Mesenchymal stem cell (in vitro differentiated cells and primary cell): Measurements from ENCODE around the gene ARHGAP12.
A peak's percentile ranks its signal among the peaks of the same experiment; 100 is the strongest.

ENCODE experiments used
- DNase-seq: peaks from one replicate; pipeline ENCODE4 v3.0.0-alpha.2; 2013
- H2AFZ ChIP-seq: one replicate; pipeline ENCODE4 v1.6.1; 2013; ENCODE audit warnings: low read depth, mild to moderate bottlenecking, control low read depth, inconsistent platforms, low read length, moderate library complexity
- H2AK5ac ChIP-seq: 2 replicates; pipeline ENCODE4 v1.6.1; 2013; ENCODE audit warnings: low read length, moderate library complexity, mild to moderate bottlenecking, inconsistent platforms; ENCODE audit not compliant: severe bottlenecking
- H2BK120ac ChIP-seq: one replicate; pipeline ENCODE4 v1.6.1; 2013; ENCODE audit warnings: low read depth, mild to moderate bottlenecking, inconsistent platforms, low read length, moderate library complexity
- H2BK12ac ChIP-seq, 2 experiments: one replicate each; pipeline ENCODE4 v1.6.1; 2013; ENCODE audit warnings: inconsistent platforms in 2 of 2, low read length in 2 of 2, mild to moderate bottlenecking in 2 of 2, moderate library complexity in 2 of 2, control low read depth in 1 of 2
- H2BK15ac ChIP-seq: one replicate; pipeline ENCODE4 v1.6.1; 2013; ENCODE audit warnings: mild to moderate bottlenecking, low read depth, inconsistent platforms; ENCODE audit not compliant: poor library complexity, severe bottlenecking
- H2BK5ac ChIP-seq: 2 replicates; pipeline ENCODE4 v1.6.1; 2013; ENCODE audit warnings: low read depth, mild to moderate bottlenecking, low read length, control low read depth, inconsistent platforms; ENCODE audit not compliant: poor library complexity, severe bottlenecking
- H3K14ac ChIP-seq, 2 experiments: one replicate each; pipeline ENCODE4 v1.6.1; 2013; ENCODE audit warnings: inconsistent platforms in 2 of 2, low read length in 2 of 2, control low read depth in 1 of 2, mild to moderate bottlenecking in 1 of 2, moderate library complexity in 1 of 2
- H3K18ac ChIP-seq, 2 experiments: one replicate each; pipeline ENCODE4 v1.6.1; 2013; ENCODE audit warnings: inconsistent platforms in 2 of 2, low read length in 2 of 2, control low read depth in 1 of 2, low read depth in 1 of 2, mild to moderate bottlenecking in 1 of 2
- H3K23ac ChIP-seq, 2 experiments: one replicate each; pipeline ENCODE4 v1.6.1; 2013; ENCODE audit warnings: inconsistent platforms in 2 of 2, low read length in 2 of 2, mild to moderate bottlenecking in 2 of 2, moderate library complexity in 2 of 2, control low read depth in 1 of 2
- H3K27ac ChIP-seq: 2 replicates; pipeline ENCODE4 v1.5.1; 2013; ENCODE audit warnings: mild to moderate bottlenecking, moderate library complexity, low read length, control low read depth, inconsistent platforms; ENCODE audit not compliant: poor library complexity, severe bottlenecking
- H3K27me3 ChIP-seq, 2 experiments: 2 replicates each; pipeline versions ENCODE4 v1.6.1 to v1.7.0; 2013; ENCODE audit warnings: low read length in 2 of 2, mild to moderate bottlenecking in 2 of 2, moderate library complexity in 2 of 2, control low read depth in 1 of 2, inconsistent platforms in 1 of 2; ENCODE audit not compliant: control insufficient read depth in 1 of 2, insufficient read depth in 1 of 2
- H3K36me3 ChIP-seq, 2 experiments: 2 replicates each; pipeline versions ENCODE4 v1.6.1 to v1.7.0; 2013; ENCODE audit warnings: low read length in 2 of 2, control low read depth in 1 of 2, inconsistent platforms in 1 of 2, low read depth in 1 of 2, mild to moderate bottlenecking in 1 of 2; ENCODE audit not compliant: insufficient read depth in 2 of 2, control insufficient read depth in 1 of 2
- H3K4ac ChIP-seq, 2 experiments: one replicate each; pipeline ENCODE4 v1.6.1; 2013; ENCODE audit warnings: inconsistent platforms in 2 of 2, low read length in 2 of 2, mild to moderate bottlenecking in 2 of 2, moderate library complexity in 2 of 2, control low read depth in 1 of 2, low read depth in 1 of 2
- H3K4me1 ChIP-seq: 2 replicates; pipeline ENCODE4 v1.6.1; 2013; ENCODE audit warnings: low read depth, low read length, control low read depth; ENCODE audit not compliant: control insufficient read depth, insufficient read depth
- H3K4me2 ChIP-seq: 2 replicates; pipeline ENCODE4 v1.6.1; 2013; ENCODE audit warnings: low read length, mild to moderate bottlenecking, inconsistent platforms; ENCODE audit not compliant: poor library complexity, severe bottlenecking
- H3K4me3 ChIP-seq, 2 experiments: 2 replicates each; pipeline versions ENCODE4 v1.5.1 to v1.7.0; 2013; ENCODE audit warnings: low read length in 2 of 2, mild to moderate bottlenecking in 2 of 2, control low read depth in 1 of 2, low read depth in 1 of 2; ENCODE audit not compliant: insufficient read depth in 1 of 2
- H3K79me1 ChIP-seq: replicated peaks from 2 replicates; pipeline ENCODE4 v1.6.1; 2013; ENCODE audit warnings: mild to moderate bottlenecking, control low read depth, low read length, inconsistent platforms; ENCODE audit not compliant: poor library complexity, severe bottlenecking
- H3K9ac ChIP-seq: 2 replicates; pipeline ENCODE4 v1.7.0; 2013; ENCODE audit warnings: mild to moderate bottlenecking, low read length, moderate library complexity
- H3K9me3 ChIP-seq: 2 replicates; pipeline ENCODE4 v1.7.0; 2013; ENCODE audit warnings: mild to moderate bottlenecking, low read length; ENCODE audit not compliant: control insufficient read depth
- H4K8ac ChIP-seq: one replicate; pipeline ENCODE4 v1.6.1; 2013; ENCODE audit warnings: inconsistent platforms, mild to moderate bottlenecking, low read length, moderate library complexity
- H4K91ac ChIP-seq: one replicate; pipeline ENCODE4 v1.6.1; 2013; ENCODE audit warnings: mild to moderate bottlenecking, low read length, inconsistent platforms
- WGBS: methylation state at CpG from one replicate; pipeline ENCODE4 v1.1.7; 2013; ENCODE audit warnings: mixed read lengths; 5-methylcytosine and 5-hydroxymethylcytosine counted together

The ARHGAP12 gene

DNA sequence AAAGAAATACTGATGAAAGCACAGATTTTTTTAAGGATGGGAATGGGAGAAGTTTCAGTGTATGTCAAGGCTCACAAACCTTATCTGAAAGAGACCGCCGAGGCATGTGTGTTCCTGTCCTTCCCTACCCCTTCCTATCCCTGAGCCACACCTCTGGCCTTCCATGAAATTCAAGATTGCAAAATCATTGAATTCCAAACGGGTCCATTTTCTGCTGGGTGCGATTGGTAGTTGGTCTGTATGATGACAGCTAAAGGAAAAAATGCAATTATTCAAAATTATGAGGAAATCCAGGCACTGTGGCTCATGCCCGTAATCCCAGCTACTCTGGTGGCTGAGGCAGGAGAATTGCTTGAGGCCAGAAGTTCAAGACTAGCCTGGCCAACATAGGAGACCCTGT is 170.1 kb downstream of the ARHGAP12 start:
- H2AFZ ChIP-seq = no peak overlapping the region
- no peak for DNase-seq
- peaks cover 20% of the 10 kb centered on the region for H3K4me1 ChIP-seq
- H3K9ac ChIP-seq = peak overlapping the region; percentile 98
- H2AK5ac ChIP-seq = no peak overlapping the region
- no peak overlapping the region for H3K18ac ChIP-seq
- H3K23ac ChIP-seq = no peak overlapping the region
- H3K4me2 ChIP-seq = no peak overlapping the region
- WGBS = 86% methylated on average over 4 of the region's 5 CpGs
- no peak overlapping the region for H2BK120ac ChIP-seq
- peak overlapping the region in 1 of 2 experiments; percentile 84 for H3K4me3 ChIP-seq
- no peaks in the 10 kb centered on the region for H3K27me3 ChIP-seq
- no peak overlapping the region for H2BK5ac ChIP-seq
- no peak overlapping the region for H2BK15ac ChIP-seq
- no peak overlapping the region for H4K8ac ChIP-seq
- H3K4ac ChIP-seq = no peak overlapping the region
- no peak overlapping the region for H4K91ac ChIP-seq
- H3K14ac ChIP-seq = no peak overlapping the region
- H3K79me1 ChIP-seq = no peaks in the 10 kb centered on the region
- no peaks in the 10 kb centered on the region for H3K36me3 ChIP-seq
- H3K9me3 ChIP-seq = no peaks in the 10 kb centered on the region
- H2BK12ac ChIP-seq = no peak overlapping the region
- H3K27ac ChIP-seq = no peak overlapping the region

DNA sequence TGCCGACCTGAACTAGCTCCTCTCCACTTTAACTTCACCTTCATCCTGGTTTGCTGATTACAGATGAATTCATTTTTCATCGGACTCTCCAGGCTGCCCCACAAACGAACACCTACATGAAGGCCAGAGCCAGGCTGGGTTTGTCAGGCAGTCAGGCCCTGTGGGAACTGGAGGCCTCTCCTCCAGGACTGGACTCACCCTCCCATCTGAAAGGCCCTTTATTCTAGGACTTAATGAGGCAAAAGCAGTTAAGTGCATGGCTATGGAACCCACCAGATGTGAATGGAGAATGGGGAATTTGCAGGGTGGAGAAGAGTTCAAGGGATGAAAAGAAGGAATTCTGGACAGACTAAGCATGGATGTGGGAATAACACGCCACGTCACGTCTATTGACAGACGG is 170.8 kb downstream of the ARHGAP12 start:
- Histone ChIP-seq H3K9ac (peak overlapping the region; percentile 98), H2AK5ac (no peak overlapping the region), H3K79me1 (no peaks in the 10 kb centered on the region), H2BK12ac (no peak overlapping the region), H2BK5ac (no peak overlapping the region), H3K9me3 (no peaks in the 10 kb centered on the region), H3K14ac (no peak overlapping the region), H3K27me3 (no peaks in the 10 kb centered on the region), H3K4me1 (peaks cover 20% of the 10 kb centered on the region), H3K23ac (no peak overlapping the region), H3K27ac (no peak overlapping the region), H2AFZ (no peak overlapping the region), H4K8ac (no peak overlapping the region), H2BK15ac (no peak overlapping the region), H3K4me3 (peak overlapping the region in 1 of 2 experiments; percentile 84), H3K36me3 (no peaks in the 10 kb centered on the region), H3K4ac (no peak overlapping the region), H3K4me2 (no peak overlapping the region), H2BK120ac (no peak overlapping the region), H4K91ac (no peak overlapping the region), H3K18ac (no peak overlapping the region)
- 92% methylated on average over 7 of the region's 7 CpGs for WGBS
- no peak for DNase-seq

DNA sequence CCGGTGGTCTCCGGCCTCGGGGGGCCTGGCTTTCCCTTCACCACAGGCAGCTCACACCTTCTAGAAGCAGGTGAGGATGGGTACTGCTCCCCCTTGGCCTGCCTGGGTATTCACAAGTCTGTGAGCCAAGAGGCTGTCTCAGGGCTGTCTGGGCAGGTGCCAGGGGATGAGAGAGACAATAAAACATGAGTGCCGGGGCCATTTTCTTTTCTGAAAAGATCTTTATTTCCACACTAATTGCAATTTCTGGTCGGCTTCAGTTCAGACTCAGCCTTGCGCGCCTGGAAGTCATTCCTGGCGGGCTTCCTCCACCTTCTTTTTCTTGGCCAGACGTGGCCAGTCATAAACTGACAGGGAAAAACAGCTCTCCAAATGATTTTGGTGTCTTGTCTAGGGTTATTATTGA is 171.2 kb downstream of the ARHGAP12 start:
- no peaks in the 10 kb centered on the region for H3K27me3 ChIP-seq
- no peak overlapping the region for H3K4ac ChIP-seq
- no peak overlapping the region for H2BK12ac ChIP-seq
- H3K18ac ChIP-seq = no peak overlapping the region
- no peak overlapping the region for H2AFZ ChIP-seq
- no peaks in the 10 kb centered on the region for H3K9me3 ChIP-seq
- DNase-seq = no peak
- H3K9ac ChIP-seq = peak overlapping the region; percentile 98
- no peak overlapping the region for H2BK15ac ChIP-seq
- H3K4me3 ChIP-seq = no peak overlapping the region
- H3K14ac ChIP-seq = no peak overlapping the region
- H2BK120ac ChIP-seq = no peak overlapping the region
- no peak overlapping the region for H4K91ac ChIP-seq
- WGBS = 89% methylated on average over 6 of the region's 9 CpGs
- no peaks in the 10 kb centered on the region for H3K36me3 ChIP-seq
- no peak overlapping the region for H3K4me2 ChIP-seq
- no peak overlapping the region for H4K8ac ChIP-seq
- no peak overlapping the region for H3K23ac ChIP-seq
- H2AK5ac ChIP-seq = peak overlapping the region; percentile 63
- H2BK5ac ChIP-seq = no peak overlapping the region
- H3K27ac ChIP-seq = no peak overlapping the region
- no peaks in the 10 kb centered on the region for H3K79me1 ChIP-seq
- peaks cover 20% of the 10 kb centered on the region for H3K4me1 ChIP-seq

DNA sequence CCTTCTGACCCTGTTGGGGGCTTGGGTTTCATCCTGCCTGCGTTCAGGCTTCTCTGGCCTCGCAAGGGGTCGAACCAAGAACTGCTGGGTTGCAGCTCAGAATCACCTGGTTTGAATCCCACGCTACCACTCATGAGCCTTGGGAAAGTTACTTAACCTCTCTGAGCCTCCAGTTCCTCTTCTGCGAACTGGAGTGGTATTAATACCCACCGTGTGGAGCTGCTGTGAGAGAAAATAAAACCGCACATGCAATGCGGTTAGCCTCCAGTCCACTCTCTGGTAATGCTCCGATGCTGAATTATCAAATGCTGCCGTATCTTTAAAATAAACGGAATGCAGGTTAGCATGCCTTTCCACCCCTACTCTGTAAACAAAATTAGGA is 171.9 kb downstream of the ARHGAP12 start:
- Histone ChIP-seq H2BK120ac (no peak overlapping the region), H3K27me3 (no peaks in the 10 kb centered on the region), H2BK5ac (no peak overlapping the region), H3K9me3 (no peaks in the 10 kb centered on the region), H3K4me3 (no peak overlapping the region), H3K9ac (peak overlapping the region; percentile 98), H4K8ac (no peak overlapping the region), H2AFZ (no peak overlapping the region), H4K91ac (no peak overlapping the region), H3K18ac (no peak overlapping the region), H3K23ac (no peak overlapping the region), H3K4ac (no peak overlapping the region), H3K4me1 (peaks cover 20% of the 10 kb centered on the region), H3K14ac (no peak overlapping the region), H2BK12ac (no peak overlapping the region), H2BK15ac (no peak overlapping the region), H3K4me2 (no peak overlapping the region), H3K79me1 (no peaks in the 10 kb centered on the region), H3K27ac (no peak overlapping the region), H3K36me3 (no peaks in the 10 kb centered on the region), H2AK5ac (no peak overlapping the region)
- WGBS = 88% methylated on average over 11 of the region's 11 CpGs
- DNase-seq = no peak
